NB4 (cell line): ENCODE results near the gene HEXD.

Experiments used
- CTCF ChIP-seq: IDR thresholded peaks from one replicate; pipeline ENCODE4 v1.5.1; 2012; ENCODE audit warnings: low read depth, low read length
- POLR2A ChIP-seq: IDR thresholded peaks from 2 replicates; pipeline ENCODE4 v1.6.1; 2011; ENCODE audit warnings: mild to moderate bottlenecking; ENCODE audit not compliant: insufficient read length; ENCODE audit errors: extremely low read depth

- TF ChIP-seq CTCF (no peak), POLR2A (no peak)
These were observed 13.1 kb upstream of the HEXD start for GRCh38 chr17:82405051-82405450.
